IMR-90 (cell line): ENCODE measurements around the gene TMEM256. TPM values are rescaled to one million over a fixed set of nuclear protein-coding genes. Genes with fewer than 3 reads are reported as not detected.

Experiments
- ATAC-seq: fragments of 200-7000 bp; cut with Tn5 transposase; 2 replicates; pipeline ENCODE4 v1.9.1; 2020; ENCODE audit warnings: low read depth, mild to moderate bottlenecking, moderate library complexity
- BruUV-seq: library from RNA; stranded (reverse); fragments of 400-500 nt; replicated peaks from 2 replicates; lab custom pipeline; 2021; lab: Mats Ljungman, UMichigan
- CTCF ChIA-PET: fragments of 300-600 bp; formaldehyde crosslinking; extraction: SDS; loops from one replicate; lab custom pipeline; 2021; ENCODE audit warnings: antibody characterized with exemption; lab: Yijun Ruan, JAX
- POLR2A ChIA-PET: fragments of 300-600 bp; sonication (Branson Sonifier 250); formaldehyde crosslinking; loops from one replicate; lab custom pipeline; 2022; ENCODE audit warnings: antibody characterized with exemption; ENCODE audit not compliant: unreplicated experiment; lab: Charles Lee
- DNase-seq: peaks from one replicate; pipeline ENCODE4 v3.0.0; 2013
- H2AFZ ChIP-seq: replicated peaks from 2 replicates; pipeline ENCODE3; 2013; ENCODE audit warnings: low read length, mild to moderate bottlenecking; ENCODE audit not compliant: poor library complexity
- H2AK5ac ChIP-seq: 2 replicates; pipeline ENCODE4 v1.6.1; 2013; ENCODE audit warnings: low read depth, low read length, inconsistent platforms
- H2AK9ac ChIP-seq: replicated peaks from 2 replicates; pipeline ENCODE3; 2013; ENCODE audit warnings: mild to moderate bottlenecking, low read depth, low read length, moderate library complexity; ENCODE audit not compliant: poor library complexity
- H2BK120ac ChIP-seq: 2 replicates; pipeline ENCODE4 v1.6.1; 2013; ENCODE audit warnings: low read depth, low read length, inconsistent platforms
- H2BK15ac ChIP-seq: 3 replicates; pipeline ENCODE4 v1.6.1; 2013; ENCODE audit warnings: low read depth, low read length, inconsistent platforms
- H2BK20ac ChIP-seq: 2 replicates; pipeline ENCODE4 v1.6.1; 2013; ENCODE audit warnings: low read depth, mild to moderate bottlenecking, inconsistent platforms, low read length, moderate library complexity
- H2BK5ac ChIP-seq: 2 replicates; pipeline ENCODE4 v1.6.1; 2013; ENCODE audit warnings: mild to moderate bottlenecking, low read depth, low read length, inconsistent platforms; ENCODE audit not compliant: poor library complexity, severe bottlenecking
- H3K14ac ChIP-seq: replicated peaks from 2 replicates; pipeline ENCODE4 v1.6.1; 2013; ENCODE audit warnings: low read depth, low read length, inconsistent platforms
- H3K18ac ChIP-seq: 2 replicates; pipeline ENCODE4 v1.6.1; 2013; ENCODE audit warnings: low read depth, low read length, control low read depth
- H3K23ac ChIP-seq: 2 replicates; pipeline ENCODE4 v1.6.1; 2013; ENCODE audit warnings: low read depth, low read length, inconsistent platforms
- H3K27ac ChIP-seq: 2 replicates; pipeline ENCODE4 v1.5.1; 2013; ENCODE audit warnings: mild to moderate bottlenecking, control low read depth, low read length; ENCODE audit not compliant: insufficient read depth
- H3K27me3 ChIP-seq: 2 replicates; pipeline ENCODE4 v1.6.1; 2013; ENCODE audit warnings: low read length; ENCODE audit not compliant: control insufficient read depth, insufficient read depth
- H3K36me3 ChIP-seq: 2 replicates; pipeline ENCODE4 v1.6.1; 2013; ENCODE audit warnings: low read length, mixed read lengths; ENCODE audit not compliant: control insufficient read depth, insufficient read depth
- H3K4ac ChIP-seq: 2 replicates; pipeline ENCODE4 v1.6.1; 2013; ENCODE audit warnings: low read depth, low read length, inconsistent platforms
- H3K4me1 ChIP-seq: 2 replicates; pipeline ENCODE4 v1.6.1; 2013; ENCODE audit warnings: low read length, mixed read lengths; ENCODE audit not compliant: control insufficient read depth, insufficient read depth
- H3K4me2 ChIP-seq: 2 replicates; pipeline ENCODE4 v1.6.1; 2013; ENCODE audit warnings: low read depth, mild to moderate bottlenecking, control low read depth, low read length, moderate library complexity
- H3K4me3 ChIP-seq: 2 replicates; pipeline ENCODE4 v1.5.1; 2013; ENCODE audit warnings: low read depth, mild to moderate bottlenecking, control low read depth, low read length, moderate library complexity; ENCODE audit not compliant: insufficient read depth
- H3K56ac ChIP-seq: 2 replicates; pipeline ENCODE4 v1.6.1; 2013; ENCODE audit warnings: low read length, inconsistent platforms; ENCODE audit not compliant: insufficient read depth; ENCODE audit errors: extremely low read depth
- H3K79me1 ChIP-seq, 2 experiments: 2 replicates each; pipeline ENCODE4 v1.6.1; 2013; ENCODE audit warnings: low read length in 2 of 2, inconsistent platforms in 1 of 2, low read depth in 1 of 2
- H3K9ac ChIP-seq: 2 replicates; pipeline ENCODE4 v1.6.1; 2013; ENCODE audit warnings: low read depth, low read length, control low read depth
- H3K9me1 ChIP-seq: 2 replicates; pipeline ENCODE4 v1.6.1; 2013; ENCODE audit warnings: low read length, inconsistent platforms; ENCODE audit not compliant: insufficient read depth
- H3K9me3 ChIP-seq: 2 replicates; pipeline ENCODE4 v1.6.1; 2013; ENCODE audit warnings: low read length; ENCODE audit not compliant: control insufficient read depth, insufficient read depth
- H4K20me1 ChIP-seq: 2 replicates; pipeline ENCODE4 v1.6.1; 2013; ENCODE audit warnings: low read length, inconsistent platforms; ENCODE audit not compliant: insufficient read depth
- H4K5ac ChIP-seq: 2 replicates; pipeline ENCODE4 v1.6.1; 2013; ENCODE audit warnings: mild to moderate bottlenecking, low read depth, low read length, control low read depth
- H4K8ac ChIP-seq, 2 experiments: 2 replicates each; pipeline ENCODE4 v1.6.1; 2013; ENCODE audit warnings: low read depth in 2 of 2, low read length in 2 of 2, control low read depth in 1 of 2, inconsistent platforms in 1 of 2
- H4K91ac ChIP-seq: 2 replicates; pipeline ENCODE4 v1.6.1; 2013; ENCODE audit warnings: low read depth, low read length, inconsistent platforms; ENCODE audit not compliant: insufficient read depth
- CEBPB ChIP-seq: IDR thresholded peaks from 2 replicates; pipeline ENCODE4 v1.6.1; 2012; ENCODE audit warnings: low read depth, low read length, improper control_type of control experiment
- CHD1 ChIP-seq: IDR thresholded peaks from 2 replicates; pipeline ENCODE4 v1.6.1; 2012; ENCODE audit warnings: low read depth, low read length, improper control_type of control experiment
- CTCF ChIP-seq: conservative IDR thresholded peaks from 2 replicates; pipeline ENCODE4 v1.5.1; 2012; ENCODE audit warnings: mild to moderate bottlenecking, low read depth, low read length, improper control_type of control experiment
- FOS ChIP-seq: fragments of 150-350 bp; IDR thresholded peaks from 2 replicates; pipeline ENCODE4 v1.6.1; 2016; ENCODE audit warnings: low read depth, low read length
- MAFK ChIP-seq: IDR thresholded peaks from 2 replicates; pipeline ENCODE4 v1.6.1; 2012; ENCODE audit warnings: low read depth, low read length, improper control_type of control experiment
- NFE2L2 ChIP-seq: fragments of 150-350 bp; IDR thresholded peaks from 2 replicates; pipeline ENCODE4 v1.6.1; 2016; ENCODE audit warnings: low read depth, mild to moderate bottlenecking, low read length
- POLR2A ChIP-seq: IDR thresholded peaks from 2 replicates; pipeline ENCODE4 v1.6.1; 2012; ENCODE audit warnings: mild to moderate bottlenecking, low read depth, low read length
- RAD21 ChIP-seq: IDR thresholded peaks from 2 replicates; pipeline ENCODE4 v1.6.1; 2012; ENCODE audit warnings: low read length, improper control_type of control experiment
- RCOR1 ChIP-seq: IDR thresholded peaks from 2 replicates; pipeline ENCODE4 v1.6.1; 2012; ENCODE audit warnings: mild to moderate bottlenecking, low read length, improper control_type of control experiment; ENCODE audit not compliant: insufficient replicate concordance
- RFX5 ChIP-seq: IDR thresholded peaks from 2 replicates; pipeline ENCODE4 v1.8.0; 2012; ENCODE audit warnings: low read depth, mild to moderate bottlenecking, low read length, moderate library complexity
- SMC3 ChIP-seq: fragments of 150-350 bp; IDR thresholded peaks from 2 replicates; pipeline ENCODE4 v1.6.1; 2016; ENCODE audit warnings: low read depth, mild to moderate bottlenecking, antibody characterized with exemption, low read length, moderate library complexity
- USF2 ChIP-seq: fragments of 150-350 bp; IDR thresholded peaks from 2 replicates; pipeline ENCODE4 v1.6.1; 2017; ENCODE audit warnings: mild to moderate bottlenecking, antibody characterized with exemption, low read length, low read depth
- WGBS, 2 experiments: methylation state at CpG; one replicate each; pipeline versions ENCODE4 v1.1.5 to v1.1.7; 2013; ENCODE audit warnings: missing lambda C conversion rate in 2 of 2; ENCODE audit not compliant: insufficient read length in 1 of 2; ENCODE audit errors: extremely low coverage in 2 of 2; 5-methylcytosine and 5-hydroxymethylcytosine counted together
- dilution Hi-C: fragments of 300-500 bp; cut with HindIII; formaldehyde crosslinking; loops from one replicate; pipeline ENCODE4 v1.14.3; 2018; ENCODE audit warnings: low sequenced_read_pairs; ENCODE audit not compliant: unreplicated experiment
- in situ Hi-C: fragments of 300-500 bp; cut with MboI; formaldehyde crosslinking; loops from 3 replicates; pipeline ENCODE4 v1.14.3; 2019; ENCODE audit warnings: low sequenced_read_pairs, inconsistent platforms, mixed read lengths
- intact Hi-C: fragments of 100-400 bp; cut with micrococcal nuclease; formaldehyde crosslinking; loops from 2 replicates; pipeline ENCODE4 v1.10.0; 2022
- polyA plus RNA-seq, 3 experiments: library from polyadenylated mRNA; depleted of rRNA; stranded (reverse); fragments of >200 nt; gene quantifications; 2 replicates each; pipeline ENCODE4 v1.2.3, GENCODE V29; 2012; ENCODE audit warnings: low replicate concordance in 1 of 3
- total RNA-seq: library from RNA; depleted of rRNA; stranded (reverse); fragments of >200 nt; gene quantifications from 2 replicates; pipeline ENCODE4 v1.2.3, GENCODE V29; 2012
- TF ChIP-seq, protein P1 (sequence below): fragments of 150-350 bp; IDR thresholded peaks from 2 replicates; pipeline ENCODE4 v1.6.1; 2016; ENCODE audit warnings: low read depth, mild to moderate bottlenecking, low read length, moderate library complexity, borderline replicate concordance

Gene TMEM256
- total and polyA plus RNA-seq, 2 of the 4 experiments (the other 2 are of a cell fraction), result 38.4 to 174 TPM

DNA sequence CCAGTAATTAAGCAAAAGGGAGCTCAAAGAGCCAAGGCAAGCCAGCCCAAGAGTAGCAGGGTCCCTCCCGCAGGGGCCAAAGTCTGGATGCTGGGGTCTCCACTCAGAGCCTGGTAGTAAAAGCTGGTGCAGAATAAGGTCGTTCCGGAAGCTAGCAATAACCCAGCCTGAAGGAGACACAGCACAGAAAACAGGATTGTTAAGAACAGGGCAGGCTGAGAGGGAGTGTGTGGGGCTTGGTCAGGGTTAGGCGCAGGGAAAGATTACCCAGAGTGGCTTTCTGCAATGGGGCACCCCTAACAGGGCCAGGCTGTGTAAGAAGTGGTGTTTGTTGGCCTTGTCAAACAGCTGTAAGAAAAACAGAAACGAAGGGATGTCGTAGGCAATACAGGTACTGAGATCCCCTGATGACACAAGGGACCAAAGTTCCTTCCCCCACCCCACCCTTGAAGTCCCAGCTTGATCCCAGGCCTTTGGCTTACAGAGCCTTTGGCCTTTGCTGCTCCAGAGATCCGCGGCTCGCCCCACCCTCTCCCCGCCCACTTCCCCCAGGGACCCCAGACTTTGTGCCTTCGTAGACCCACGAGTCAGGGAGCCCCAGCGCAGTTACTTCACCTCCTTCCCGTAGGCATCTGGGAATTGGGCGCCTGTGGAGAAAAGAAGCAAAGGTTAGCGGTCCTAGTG, 712 bp downstream of the TMEM256 start:
- H3K4ac ChIP-seq, result peak overlapping the region; percentile 86
- H3K27me3 ChIP-seq, result no peaks in the 10 kb centered on the region
- BruUV-seq, result TSS peak; percentile 84
- TF ChIP-seq NFE2L2 (no peak), SMC3 (no peak), MAFK (no peak), CEBPB (no peak), POLR2A (no peak), FOS (no peak), CTCF (no peak), RFX5 (no peak), RAD21 (no peak), USF2 (no peak), CHD1 (no peak), RCOR1 (no peak)
- TF ChIP-seq, protein P1, sequence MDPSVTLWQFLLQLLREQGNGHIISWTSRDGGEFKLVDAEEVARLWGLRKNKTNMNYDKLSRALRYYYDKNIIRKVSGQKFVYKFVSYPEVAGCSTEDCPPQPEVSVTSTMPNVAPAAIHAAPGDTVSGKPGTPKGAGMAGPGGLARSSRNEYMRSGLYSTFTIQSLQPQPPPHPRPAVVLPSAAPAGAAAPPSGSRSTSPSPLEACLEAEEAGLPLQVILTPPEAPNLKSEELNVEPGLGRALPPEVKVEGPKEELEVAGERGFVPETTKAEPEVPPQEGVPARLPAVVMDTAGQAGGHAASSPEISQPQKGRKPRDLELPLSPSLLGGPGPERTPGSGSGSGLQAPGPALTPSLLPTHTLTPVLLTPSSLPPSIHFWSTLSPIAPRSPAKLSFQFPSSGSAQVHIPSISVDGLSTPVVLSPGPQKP, result no peak
- intact Hi-C loops, result no loop called here
- peak overlapping the region; percentile 50; the same call in 1 of the 2 replicates for H4K5ac ChIP-seq
- 0 out of 2 replicates have a peak overlapping the region, but pooled peaks have one; percentile 45 for H3K18ac ChIP-seq
- peak overlapping the region; percentile 64; the same call in 1 of the 2 replicates for H3K56ac ChIP-seq
- H3K9me3 ChIP-seq, result no peaks in the 10 kb centered on the region
- WGBS, 2 experiments, result 43% methylated on average over 1 of the region's 16 CpGs; no CpG with 5 or more reads in 1 of the 2 experiments
- ATAC-seq (no peak), DNase-seq (no peak)
- H2AK5ac ChIP-seq, result peak overlapping the region; percentile 82
- peak overlapping the region; percentile 97 for H2AK9ac ChIP-seq
- peaks cover 11 to 51% of the 10 kb centered on the region in 2 experiments for H3K79me1 ChIP-seq
- ChIA-PET POLR2A (interaction anchor here (0.6 to 1.7 kb wide), 4 partner anchors 9 to 198 kb away, joined by 3 to 6 read pairs (median 4); partner anchors contain the start of gene PLSCR3), CTCF (interaction anchor here (0.8 kb wide), 1 partner anchor 33 kb away, joined by 4 read pairs; the partner anchor contains the start of gene TMEM102)
- no peak overlapping the region for H2BK20ac ChIP-seq
- peak overlapping the region; percentile 64 for H3K4me3 ChIP-seq
- H3K14ac ChIP-seq, result peak overlapping the region; percentile 94
- in situ Hi-C loops, result no loop called here
- no peak overlapping the region for H2BK15ac ChIP-seq
- peak overlapping the region; percentile 84 for H3K9ac ChIP-seq
- peak overlapping the region; percentile 61 for H2BK5ac ChIP-seq
- peaks cover 9% of the 10 kb centered on the region for H3K4me1 ChIP-seq
- peaks cover 7% of the 10 kb centered on the region for H4K20me1 ChIP-seq
- H2BK120ac ChIP-seq, result peak overlapping the region; percentile 55; the same call in 1 of the 2 replicates
- no peaks in the 10 kb centered on the region for H3K36me3 ChIP-seq
- dilution Hi-C loops, result no loop called here
- peak overlapping the region; percentile 95 for H3K4me2 ChIP-seq
- peak overlapping the region; percentile 71 for H4K91ac ChIP-seq
- peak overlapping the region; percentile 75 for H3K27ac ChIP-seq
- peak overlapping the region; percentile 91 for H3K23ac ChIP-seq
- H4K8ac ChIP-seq, result peak overlapping the region; percentile 63 to 89
- peak overlapping the region; percentile 100 for H2AFZ ChIP-seq
- H3K9me1 ChIP-seq, result no peaks in the 10 kb centered on the region
